K562 (cell line): ENCODE data around the gene NOTO. TPM values are rescaled to one million over a fixed set of nuclear protein-coding genes. Genes with fewer than 3 reads are reported as not detected.

Experiments used
- FIP1L1 ChIP-seq: fragments of 200-400 bp; formaldehyde crosslinking; IDR thresholded peaks from 2 replicates; pipeline ENCODE4 v1.6.1; 2018; ENCODE audit warnings: mild to moderate bottlenecking, low read depth, low read length; ENCODE audit not compliant: poor library complexity, severe bottlenecking
- FOXA3 ChIP-seq, 2 experiments: fragments of 450-650 bp in 1 of 2; sonication (generic) in 1 of 2; formaldehyde crosslinking; IDR thresholded peaks in 1 of 2; conservative IDR thresholded peaks in 1 of 2; 2 replicates each; pipeline versions ENCODE4 v1.4.0 to v1.8.0; 2020 to 2022; ENCODE audit warnings: mild to moderate bottlenecking in 2 of 2, missing genetic modification reagents in 1 of 2
- FOXK1 ChIP-seq: sonication (generic); formaldehyde crosslinking; IDR thresholded peaks from 2 replicates; pipeline ENCODE4 v1.8.0; 2022; ENCODE audit warnings: missing genetic modification reagents, mild to moderate bottlenecking, borderline replicate concordance
- FOXP1 ChIP-seq: sonication (generic); formaldehyde crosslinking; IDR thresholded peaks from 2 replicates; pipeline ENCODE4 v1.8.0; 2022; ENCODE audit warnings: mild to moderate bottlenecking, missing genetic modification reagents
- RFX5 ChIP-seq: IDR thresholded peaks from 2 replicates; pipeline ENCODE4 v1.6.1; 2011; ENCODE audit warnings: low read depth, mild to moderate bottlenecking, improper control_type of control experiment, low read length
- THRAP3 ChIP-seq: fragments of 450-650 bp; IDR thresholded peaks from 2 replicates; pipeline ENCODE4 v1.6.1; 2016; ENCODE audit warnings: mild to moderate bottlenecking, inconsistent platforms, borderline replicate concordance
- TRIM28 ChIP-seq: fragments of 450-650 bp; IDR thresholded peaks from 2 replicates; pipeline ENCODE4 v1.6.1; 2017
- TSC22D4 ChIP-seq: fragments of 450-650 bp; IDR thresholded peaks from 2 replicates; pipeline ENCODE4 v1.6.1; 2016; ENCODE audit warnings: missing genetic modification characterization, missing biosample characterization, control low read depth
- ZNF217 ChIP-seq: sonication (generic); formaldehyde crosslinking; IDR thresholded peaks from 2 replicates; pipeline ENCODE4 v1.8.0; 2022; ENCODE audit warnings: mild to moderate bottlenecking, missing genetic modification reagents
- polyA plus RNA-seq, 8 experiments: library from polyadenylated mRNA; depleted of rRNA in 4 of 8; stranded (reverse) in 5 of 8; unstranded in 3 of 8; fragments of >200 nt; fragmentation: Nextera tagmentation in 2 of 8; fragmentation: Illumina TruSeq in 1 of 8; extraction: Ambion mirVana in 2 of 8; extraction: Trizol in 1 of 8; gene quantifications; 2 replicates each; pipeline versions ENCODE4 v1.2.1 to v1.2.3, GENCODE V29; 2011 to 2014; ENCODE audit warnings: inconsistent platforms in 1 of 8, missing spikeins in 1 of 8
- total RNA-seq, 7 experiments: library from RNA; depleted of rRNA in 6 of 7; stranded (reverse); fragments of >200 nt in 6 of 7; fragmentation: Illumina TruSeq in 2 of 7; extraction: Trizol in 2 of 7; gene quantifications; 2 replicates each; pipeline versions ENCODE4 v1.2.1 to v1.2.3, GENCODE V29; 2011 to 2021; ENCODE audit warnings: low replicate concordance in 1 of 7
- TF ChIP-seq, protein P1 (sequence below): IDR thresholded peaks from 3 replicates; pipeline ENCODE4 v1.6.1; 2011; ENCODE audit warnings: borderline replicate concordance, mild to moderate bottlenecking; ENCODE audit not compliant: insufficient read length, insufficient read depth
- TF ChIP-seq, protein P2 (sequence below), 2 experiments: fragments of 250-450 bp in 1 of 2; fragments of 450-650 bp in 1 of 2; sonication (Bioruptor Pico) in 1 of 2; IDR thresholded peaks; 2 replicates each; pipeline versions ENCODE4 v1.6.1 to v1.8.0; 2016 to 2021; ENCODE audit warnings: mild to moderate bottlenecking in 2 of 2, moderate library complexity in 2 of 2, missing compliant biosample characterization in 1 of 2, missing genetic modification characterization in 1 of 2
- TF ChIP-seq, protein P3 (sequence below): fragments of 250-450 bp; sonication (Bioruptor Pico); IDR thresholded peaks from 2 replicates; pipeline ENCODE4 v1.4.0; 2020; ENCODE audit warnings: mild to moderate bottlenecking, moderate library complexity
- TF ChIP-seq, protein P4 (sequence below): fragments of 450-650 bp; IDR thresholded peaks from 2 replicates; pipeline ENCODE4 v1.6.1; 2016
- TF ChIP-seq, protein P5 (sequence below): fragments of 450-650 bp; IDR thresholded peaks from one replicate; pipeline ENCODE4 v1.6.1; 2018; ENCODE audit warnings: mild to moderate bottlenecking, moderate library complexity; ENCODE audit not compliant: partially characterized antibody
- TF ChIP-seq, protein P6 (sequence below): sonication (generic); formaldehyde crosslinking; IDR thresholded peaks from 2 replicates; pipeline ENCODE4 v1.8.1; 2023; ENCODE audit warnings: mild to moderate bottlenecking, missing genetic modification reagents

The NOTO gene
- total and polyA plus RNA-seq, 9 of the 15 experiments (the other 6 are each of a cell fraction or from before 2014, with no cell fraction given) = not detected

GRCh38 chr2:73233932-73234832 is 31.8 kb downstream of the NOTO start, which contains the start of gene CCT7 (continued):
- TF ChIP-seq, protein P1, sequence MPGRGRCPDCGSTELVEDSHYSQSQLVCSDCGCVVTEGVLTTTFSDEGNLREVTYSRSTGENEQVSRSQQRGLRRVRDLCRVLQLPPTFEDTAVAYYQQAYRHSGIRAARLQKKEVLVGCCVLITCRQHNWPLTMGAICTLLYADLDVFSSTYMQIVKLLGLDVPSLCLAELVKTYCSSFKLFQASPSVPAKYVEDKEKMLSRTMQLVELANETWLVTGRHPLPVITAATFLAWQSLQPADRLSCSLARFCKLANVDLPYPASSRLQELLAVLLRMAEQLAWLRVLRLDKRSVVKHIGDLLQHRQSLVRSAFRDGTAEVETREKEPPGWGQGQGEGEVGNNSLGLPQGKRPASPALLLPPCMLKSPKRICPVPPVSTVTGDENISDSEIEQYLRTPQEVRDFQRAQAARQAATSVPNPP = no peak
- TF ChIP-seq FOXK1 (CRISPR knock-in tag) (peak; percentile 49; the same call in 1 of the 2 replicates), FIP1L1 (no peak), ZNF217 (CRISPR knock-in tag) (no peak), FOXA3 (CRISPR knock-in tag; conservative IDR thresholded peaks at IDR 0.05 in 1 of 2, IDR thresholded peaks at IDR 0.05 in 1 of 2) (no peak), TRIM28 (no peak), TSC22D4 (tag) (no peak), RFX5 (no peak), THRAP3 (no peak; the same call in 1 of the 2 replicates), FOXP1 (peak; percentile 60; the same call in 1 of the 2 replicates)
- TF ChIP-seq, protein P2, sequence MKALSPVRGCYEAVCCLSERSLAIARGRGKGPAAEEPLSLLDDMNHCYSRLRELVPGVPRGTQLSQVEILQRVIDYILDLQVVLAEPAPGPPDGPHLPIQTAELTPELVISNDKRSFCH (CRISPR knock-in tag; IDR thresholded peaks at IDR 0.05) = no peak
- TF ChIP-seq, protein P2 (tag; IDR thresholded peaks at IDR 0.05) = no peak
- TF ChIP-seq, protein P3, sequence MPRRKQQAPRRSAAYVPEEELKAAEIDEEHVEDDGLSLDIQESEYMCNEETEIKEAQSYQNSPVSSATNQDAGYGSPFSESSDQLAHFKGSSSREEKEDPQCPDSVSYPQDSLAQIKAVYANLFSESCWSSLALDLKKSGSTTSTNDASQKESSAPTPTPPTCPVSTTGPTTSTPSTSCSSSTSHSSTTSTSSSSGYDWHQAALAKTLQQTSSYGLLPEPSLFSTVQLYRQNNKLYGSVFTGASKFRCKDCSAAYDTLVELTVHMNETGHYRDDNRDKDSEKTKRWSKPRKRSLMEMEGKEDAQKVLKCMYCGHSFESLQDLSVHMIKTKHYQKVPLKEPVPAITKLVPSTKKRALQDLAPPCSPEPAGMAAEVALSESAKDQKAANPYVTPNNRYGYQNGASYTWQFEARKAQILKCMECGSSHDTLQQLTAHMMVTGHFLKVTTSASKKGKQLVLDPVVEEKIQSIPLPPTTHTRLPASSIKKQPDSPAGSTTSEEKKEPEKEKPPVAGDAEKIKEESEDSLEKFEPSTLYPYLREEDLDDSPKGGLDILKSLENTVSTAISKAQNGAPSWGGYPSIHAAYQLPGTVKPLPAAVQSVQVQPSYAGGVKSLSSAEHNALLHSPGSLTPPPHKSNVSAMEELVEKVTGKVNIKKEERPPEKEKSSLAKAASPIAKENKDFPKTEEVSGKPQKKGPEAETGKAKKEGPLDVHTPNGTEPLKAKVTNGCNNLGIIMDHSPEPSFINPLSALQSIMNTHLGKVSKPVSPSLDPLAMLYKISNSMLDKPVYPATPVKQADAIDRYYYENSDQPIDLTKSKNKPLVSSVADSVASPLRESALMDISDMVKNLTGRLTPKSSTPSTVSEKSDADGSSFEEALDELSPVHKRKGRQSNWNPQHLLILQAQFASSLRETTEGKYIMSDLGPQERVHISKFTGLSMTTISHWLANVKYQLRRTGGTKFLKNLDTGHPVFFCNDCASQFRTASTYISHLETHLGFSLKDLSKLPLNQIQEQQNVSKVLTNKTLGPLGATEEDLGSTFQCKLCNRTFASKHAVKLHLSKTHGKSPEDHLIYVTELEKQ (CRISPR knock-in tag) = no peak
- TF ChIP-seq, protein P4, sequence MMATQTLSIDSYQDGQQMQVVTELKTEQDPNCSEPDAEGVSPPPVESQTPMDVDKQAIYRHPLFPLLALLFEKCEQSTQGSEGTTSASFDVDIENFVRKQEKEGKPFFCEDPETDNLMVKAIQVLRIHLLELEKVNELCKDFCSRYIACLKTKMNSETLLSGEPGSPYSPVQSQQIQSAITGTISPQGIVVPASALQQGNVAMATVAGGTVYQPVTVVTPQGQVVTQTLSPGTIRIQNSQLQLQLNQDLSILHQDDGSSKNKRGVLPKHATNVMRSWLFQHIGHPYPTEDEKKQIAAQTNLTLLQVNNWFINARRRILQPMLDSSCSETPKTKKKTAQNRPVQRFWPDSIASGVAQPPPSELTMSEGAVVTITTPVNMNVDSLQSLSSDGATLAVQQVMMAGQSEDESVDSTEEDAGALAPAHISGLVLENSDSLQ = no peak
- TF ChIP-seq, protein P5, sequence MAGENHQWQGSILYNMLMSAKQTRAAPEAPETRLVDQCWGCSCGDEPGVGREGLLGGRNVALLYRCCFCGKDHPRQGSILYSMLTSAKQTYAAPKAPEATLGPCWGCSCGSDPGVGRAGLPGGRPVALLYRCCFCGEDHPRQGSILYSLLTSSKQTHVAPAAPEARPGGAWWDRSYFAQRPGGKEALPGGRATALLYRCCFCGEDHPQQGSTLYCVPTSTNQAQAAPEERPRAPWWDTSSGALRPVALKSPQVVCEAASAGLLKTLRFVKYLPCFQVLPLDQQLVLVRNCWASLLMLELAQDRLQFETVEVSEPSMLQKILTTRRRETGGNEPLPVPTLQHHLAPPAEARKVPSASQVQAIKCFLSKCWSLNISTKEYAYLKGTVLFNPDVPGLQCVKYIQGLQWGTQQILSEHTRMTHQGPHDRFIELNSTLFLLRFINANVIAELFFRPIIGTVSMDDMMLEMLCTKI = no peak
- TF ChIP-seq, protein P6, sequence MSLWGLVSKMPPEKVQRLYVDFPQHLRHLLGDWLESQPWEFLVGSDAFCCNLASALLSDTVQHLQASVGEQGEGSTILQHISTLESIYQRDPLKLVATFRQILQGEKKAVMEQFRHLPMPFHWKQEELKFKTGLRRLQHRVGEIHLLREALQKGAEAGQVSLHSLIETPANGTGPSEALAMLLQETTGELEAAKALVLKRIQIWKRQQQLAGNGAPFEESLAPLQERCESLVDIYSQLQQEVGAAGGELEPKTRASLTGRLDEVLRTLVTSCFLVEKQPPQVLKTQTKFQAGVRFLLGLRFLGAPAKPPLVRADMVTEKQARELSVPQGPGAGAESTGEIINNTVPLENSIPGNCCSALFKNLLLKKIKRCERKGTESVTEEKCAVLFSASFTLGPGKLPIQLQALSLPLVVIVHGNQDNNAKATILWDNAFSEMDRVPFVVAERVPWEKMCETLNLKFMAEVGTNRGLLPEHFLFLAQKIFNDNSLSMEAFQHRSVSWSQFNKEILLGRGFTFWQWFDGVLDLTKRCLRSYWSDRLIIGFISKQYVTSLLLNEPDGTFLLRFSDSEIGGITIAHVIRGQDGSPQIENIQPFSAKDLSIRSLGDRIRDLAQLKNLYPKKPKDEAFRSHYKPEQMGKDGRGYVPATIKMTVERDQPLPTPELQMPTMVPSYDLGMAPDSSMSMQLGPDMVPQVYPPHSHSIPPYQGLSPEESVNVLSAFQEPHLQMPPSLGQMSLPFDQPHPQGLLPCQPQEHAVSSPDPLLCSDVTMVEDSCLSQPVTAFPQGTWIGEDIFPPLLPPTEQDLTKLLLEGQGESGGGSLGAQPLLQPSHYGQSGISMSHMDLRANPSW (CRISPR knock-in tag) = no peak; the same call in 1 of the 2 replicates
